SK-N-SH treated with all-trans-retinoic acid at 6 μM for 48 hours (cell line): ENCODE measurements around the gene SRM.
A peak's percentile ranks its signal among the peaks of the same experiment; 100 is the strongest.
"Not testable (repeated sequence)": the region's sequence is repeated elsewhere in the genome, so short reads cannot be mapped to it uniquely, and the experiment has no call there.

Experiments used
- ATAC-seq: fragments of 200-7000 bp; cut with Tn5 transposase; 3 replicates; pipeline ENCODE4 v1.9.1; 2020; ENCODE audit warnings: mild to moderate bottlenecking, moderate library complexity
- ARNTL ChIP-seq: fragments of 450-650 bp; formaldehyde crosslinking; IDR thresholded peaks from 2 replicates; pipeline ENCODE4 v1.5.0; 2020; ENCODE audit warnings: low read depth, mild to moderate bottlenecking, moderate library complexity, borderline replicate concordance
- BACH2 ChIP-seq: fragments of 250-450 bp; sonication (Bioruptor Pico); IDR thresholded peaks from 2 replicates; pipeline ENCODE4 v1.9.0; 2021; ENCODE audit warnings: mild to moderate bottlenecking, borderline replicate concordance
- CSDC2 ChIP-seq: fragments of 250-450 bp; sonication (Bioruptor Pico); IDR thresholded peaks from 2 replicates; pipeline ENCODE4 v1.5.0; 2020; ENCODE audit warnings: mild to moderate bottlenecking, moderate library complexity
- CSRNP3 ChIP-seq: fragments of 250-450 bp; sonication (Bioruptor Pico); IDR thresholded peaks from 2 replicates; pipeline ENCODE4 v1.5.1; 2021; ENCODE audit warnings: mild to moderate bottlenecking, moderate library complexity
- GLIS3 ChIP-seq: fragments of 250-450 bp; sonication (Bioruptor Pico); IDR thresholded peaks from 2 replicates; pipeline ENCODE4 v1.5.0; 2020; ENCODE audit warnings: mild to moderate bottlenecking, moderate library complexity
- ISL1 ChIP-seq: fragments of 250-450 bp; sonication (Bioruptor Pico); IDR thresholded peaks from 2 replicates; pipeline ENCODE4 v2.1.2; 2022; ENCODE audit warnings: mild to moderate bottlenecking, moderate library complexity
- OSR1 ChIP-seq: fragments of 250-450 bp; sonication (Bioruptor Pico); IDR thresholded peaks from 2 replicates; pipeline ENCODE4 v1.8.0; 2022; ENCODE audit warnings: moderate library complexity, mild to moderate bottlenecking, inconsistent platforms
- PPARA ChIP-seq: fragments of 250-450 bp; sonication (Bioruptor Pico); IDR thresholded peaks from 2 replicates; pipeline ENCODE4 v1.5.0; 2020; ENCODE audit warnings: mild to moderate bottlenecking, borderline replicate concordance
- RARB ChIP-seq: fragments of 250-450 bp; sonication (Bioruptor Pico); IDR thresholded peaks from 2 replicates; pipeline ENCODE4 v1.8.0; 2021; ENCODE audit warnings: mild to moderate bottlenecking, moderate library complexity
- SNAI2 ChIP-seq: fragments of 250-450 bp; sonication (Bioruptor Pico); IDR thresholded peaks from 2 replicates; pipeline ENCODE4 v1.5.0; 2020; ENCODE audit warnings: mild to moderate bottlenecking, moderate library complexity
- TCF4 ChIP-seq: fragments of 250-450 bp; sonication (Bioruptor Pico); IDR thresholded peaks from 2 replicates; pipeline ENCODE4 v1.8.0; 2021; ENCODE audit warnings: mild to moderate bottlenecking, moderate library complexity, borderline replicate concordance
- TOX ChIP-seq: fragments of 250-450 bp; sonication (Bioruptor Pico); IDR thresholded peaks from 2 replicates; pipeline ENCODE4 v1.8.0; 2021; ENCODE audit warnings: mild to moderate bottlenecking, moderate library complexity, borderline replicate concordance
- ZC3H10 ChIP-seq: fragments of 250-450 bp; sonication (Bioruptor Pico); IDR thresholded peaks from 2 replicates; pipeline ENCODE4 v1.5.1; 2021; ENCODE audit warnings: mild to moderate bottlenecking, moderate library complexity
- ZFP3 ChIP-seq: fragments of 250-450 bp; sonication (Bioruptor Pico); IDR thresholded peaks from 2 replicates; pipeline ENCODE4 v1.5.0; 2020; ENCODE audit warnings: mild to moderate bottlenecking, moderate library complexity
- ZFP30 ChIP-seq: fragments of 450-650 bp; formaldehyde crosslinking; IDR thresholded peaks from 2 replicates; pipeline ENCODE4 v1.5.0; 2022; ENCODE audit warnings: mild to moderate bottlenecking, moderate library complexity
- ZNF565 ChIP-seq: fragments of 450-650 bp; formaldehyde crosslinking; conservative IDR thresholded peaks from 2 replicates; pipeline ENCODE4 v1.5.0; 2020; ENCODE audit warnings: low read depth, mild to moderate bottlenecking, moderate library complexity
- ZNF70 ChIP-seq: fragments of 450-650 bp; formaldehyde crosslinking; IDR thresholded peaks from 2 replicates; pipeline ENCODE4 v1.5.0; 2020; ENCODE audit warnings: mild to moderate bottlenecking, moderate library complexity
- ZNF8 ChIP-seq: fragments of 450-650 bp; formaldehyde crosslinking; IDR thresholded peaks from 2 replicates; pipeline ENCODE4 v1.5.0; 2020; ENCODE audit warnings: mild to moderate bottlenecking, moderate library complexity
- TF ChIP-seq, protein P1 (sequence below): fragments of 250-450 bp; sonication (Bioruptor Pico); IDR thresholded peaks from 2 replicates; pipeline ENCODE4 v1.5.1; 2020; ENCODE audit warnings: low read depth, mild to moderate bottlenecking, moderate library complexity
- TF ChIP-seq, protein P2 (sequence below): fragments of 250-450 bp; sonication (Bioruptor Pico); IDR thresholded peaks from 2 replicates; pipeline ENCODE4 v1.8.0; 2021; ENCODE audit warnings: low read depth, mild to moderate bottlenecking, moderate library complexity, borderline replicate concordance
- TF ChIP-seq, protein P3 (sequence below): fragments of 250-450 bp; sonication (Bioruptor Pico); IDR thresholded peaks from 2 replicates; pipeline ENCODE4 v1.8.0; 2020; ENCODE audit warnings: mild to moderate bottlenecking, moderate library complexity, borderline replicate concordance

Gene SRM

DNA sequence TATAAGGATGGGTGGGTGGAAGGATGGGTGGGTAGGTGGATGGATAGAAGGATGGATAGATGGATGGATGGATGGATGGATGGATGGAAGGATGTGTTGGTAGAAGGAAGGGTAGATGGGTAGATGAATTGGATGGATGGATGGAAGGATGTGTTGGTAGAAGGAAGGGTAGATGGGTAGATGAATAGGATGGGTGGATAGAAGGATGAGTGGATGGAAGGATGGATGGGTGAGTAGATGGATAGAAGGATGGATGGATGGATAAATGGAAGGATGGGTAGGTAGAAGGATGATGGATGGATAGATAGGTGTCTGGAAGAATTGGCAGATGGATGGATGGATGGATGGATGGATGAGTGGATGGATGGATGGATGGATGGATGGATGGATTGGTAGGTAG is 18.8 kb downstream of the SRM start:
- TF ChIP-seq ZNF565 (CRISPR knock-in tag): no peak
- TF ChIP-seq PPARA (CRISPR knock-in tag): no peak
- no peak for TF ChIP-seq ZFP30 (CRISPR knock-in tag)
- TF ChIP-seq ZNF8 (CRISPR knock-in tag): no peak
- TF ChIP-seq ARNTL (CRISPR knock-in tag): no peak
- TF ChIP-seq, protein P1, sequence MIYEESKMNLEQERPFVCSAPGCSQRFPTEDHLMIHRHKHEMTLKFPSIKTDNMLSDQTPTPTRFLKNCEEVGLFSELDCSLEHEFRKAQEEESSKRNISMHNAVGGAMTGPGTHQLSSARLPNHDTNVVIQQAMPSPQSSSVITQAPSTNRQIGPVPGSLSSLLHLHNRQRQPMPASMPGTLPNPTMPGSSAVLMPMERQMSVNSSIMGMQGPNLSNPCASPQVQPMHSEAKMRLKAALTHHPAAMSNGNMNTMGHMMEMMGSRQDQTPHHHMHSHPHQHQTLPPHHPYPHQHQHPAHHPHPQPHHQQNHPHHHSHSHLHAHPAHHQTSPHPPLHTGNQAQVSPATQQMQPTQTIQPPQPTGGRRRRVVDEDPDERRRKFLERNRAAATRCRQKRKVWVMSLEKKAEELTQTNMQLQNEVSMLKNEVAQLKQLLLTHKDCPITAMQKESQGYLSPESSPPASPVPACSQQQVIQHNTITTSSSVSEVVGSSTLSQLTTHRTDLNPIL: no peak
- no peak for TF ChIP-seq SNAI2 (CRISPR knock-in tag)
- no peak for TF ChIP-seq GLIS3 (CRISPR knock-in tag)
- TF ChIP-seq, protein P2, sequence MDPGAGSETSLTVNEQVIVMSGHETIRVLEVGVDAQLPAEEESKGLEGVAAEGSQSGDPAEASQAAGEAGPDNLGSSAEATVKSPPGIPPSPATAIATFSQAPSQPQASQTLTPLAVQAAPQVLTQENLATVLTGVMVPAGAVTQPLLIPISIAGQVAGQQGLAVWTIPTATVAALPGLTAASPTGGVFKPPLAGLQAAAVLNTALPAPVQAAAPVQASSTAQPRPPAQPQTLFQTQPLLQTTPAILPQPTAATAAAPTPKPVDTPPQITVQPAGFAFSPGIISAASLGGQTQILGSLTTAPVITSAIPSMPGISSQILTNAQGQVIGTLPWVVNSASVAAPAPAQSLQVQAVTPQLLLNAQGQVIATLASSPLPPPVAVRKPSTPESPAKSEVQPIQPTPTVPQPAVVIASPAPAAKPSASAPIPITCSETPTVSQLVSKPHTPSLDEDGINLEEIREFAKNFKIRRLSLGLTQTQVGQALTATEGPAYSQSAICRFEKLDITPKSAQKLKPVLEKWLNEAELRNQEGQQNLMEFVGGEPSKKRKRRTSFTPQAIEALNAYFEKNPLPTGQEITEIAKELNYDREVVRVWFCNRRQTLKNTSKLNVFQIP (CRISPR knock-in tag): no peak
- TF ChIP-seq ISL1 (CRISPR knock-in tag): no peak
- ATAC-seq: no peak

DNA sequence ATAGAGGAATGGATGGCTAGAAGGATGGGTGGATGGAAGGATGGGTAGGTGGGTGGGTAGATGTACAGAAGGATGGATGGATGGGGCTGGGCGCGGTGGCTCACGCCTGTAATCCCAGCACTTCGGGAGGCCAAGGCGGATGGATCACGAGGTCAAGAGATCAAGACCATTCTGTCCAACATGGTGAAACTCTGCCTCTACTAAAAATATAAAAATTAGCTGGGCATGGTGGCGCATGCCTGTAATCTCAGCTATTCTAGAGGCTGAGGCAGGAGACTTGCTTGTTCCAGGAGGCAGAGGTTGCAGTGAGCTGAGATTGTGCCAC is 19.8 kb downstream of the SRM start:
- not testable (repeated sequence) for ATAC-seq

DNA sequence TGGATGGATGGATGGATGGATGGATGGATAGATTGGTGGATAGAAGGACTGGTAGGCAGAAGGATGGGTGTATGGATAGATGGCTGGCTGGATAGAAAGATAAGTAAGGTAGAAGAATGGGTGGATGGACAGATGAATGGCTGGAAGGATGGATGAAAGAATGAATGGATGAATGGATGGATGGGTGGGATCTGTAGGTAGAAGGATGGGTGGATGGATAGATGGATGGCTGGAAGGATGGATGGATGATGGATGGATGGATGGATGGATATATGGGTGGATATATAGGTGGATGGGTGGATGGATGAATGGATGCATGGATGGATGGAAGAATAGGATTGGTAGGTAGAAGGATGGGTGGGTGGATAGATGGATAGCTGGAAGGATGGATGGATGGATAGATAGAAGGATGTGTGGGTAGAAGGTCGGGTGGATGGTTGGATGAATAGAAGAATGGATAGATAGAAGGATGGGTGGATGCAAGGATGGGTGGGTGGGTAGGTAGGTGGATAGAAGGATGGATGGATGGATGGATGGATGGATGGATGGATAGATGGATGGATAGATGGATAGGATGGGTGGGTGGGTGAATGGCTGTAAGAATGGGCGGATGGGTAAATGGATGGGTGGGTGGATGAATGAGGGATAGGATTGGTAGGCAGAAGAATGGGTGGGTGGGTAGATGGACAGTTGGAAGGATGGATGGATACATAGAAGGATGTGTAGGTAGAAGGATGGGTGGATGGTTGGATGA is 20.3 kb downstream of the SRM start:
- no peak for TF ChIP-seq ZNF8 (CRISPR knock-in tag)
- no peak for TF ChIP-seq PPARA (CRISPR knock-in tag)
- TF ChIP-seq SNAI2 (CRISPR knock-in tag): no peak
- no peak for TF ChIP-seq OSR1 (CRISPR knock-in tag)
- TF ChIP-seq ZNF565 (CRISPR knock-in tag): no peak
- TF ChIP-seq TCF4: no peak
- TF ChIP-seq, protein P3, sequence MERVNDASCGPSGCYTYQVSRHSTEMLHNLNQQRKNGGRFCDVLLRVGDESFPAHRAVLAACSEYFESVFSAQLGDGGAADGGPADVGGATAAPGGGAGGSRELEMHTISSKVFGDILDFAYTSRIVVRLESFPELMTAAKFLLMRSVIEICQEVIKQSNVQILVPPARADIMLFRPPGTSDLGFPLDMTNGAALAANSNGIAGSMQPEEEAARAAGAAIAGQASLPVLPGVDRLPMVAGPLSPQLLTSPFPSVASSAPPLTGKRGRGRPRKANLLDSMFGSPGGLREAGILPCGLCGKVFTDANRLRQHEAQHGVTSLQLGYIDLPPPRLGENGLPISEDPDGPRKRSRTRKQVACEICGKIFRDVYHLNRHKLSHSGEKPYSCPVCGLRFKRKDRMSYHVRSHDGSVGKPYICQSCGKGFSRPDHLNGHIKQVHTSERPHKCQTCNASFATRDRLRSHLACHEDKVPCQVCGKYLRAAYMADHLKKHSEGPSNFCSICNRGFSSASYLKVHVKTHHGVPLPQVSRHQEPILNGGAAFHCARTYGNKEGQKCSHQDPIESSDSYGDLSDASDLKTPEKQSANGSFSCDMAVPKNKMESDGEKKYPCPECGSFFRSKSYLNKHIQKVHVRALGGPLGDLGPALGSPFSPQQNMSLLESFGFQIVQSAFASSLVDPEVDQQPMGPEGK: no peak
- TF ChIP-seq CSRNP3 (CRISPR knock-in tag): no peak
- no peak for TF ChIP-seq RARB (CRISPR knock-in tag)
- TF ChIP-seq, protein P1: no peak
- TF ChIP-seq ARNTL (CRISPR knock-in tag): no peak
- TF ChIP-seq ZNF70 (CRISPR knock-in tag): no peak
- no peak for TF ChIP-seq GLIS3 (CRISPR knock-in tag)
- no peak for TF ChIP-seq ZFP3 (CRISPR knock-in tag)
- no peak for ATAC-seq

DNA sequence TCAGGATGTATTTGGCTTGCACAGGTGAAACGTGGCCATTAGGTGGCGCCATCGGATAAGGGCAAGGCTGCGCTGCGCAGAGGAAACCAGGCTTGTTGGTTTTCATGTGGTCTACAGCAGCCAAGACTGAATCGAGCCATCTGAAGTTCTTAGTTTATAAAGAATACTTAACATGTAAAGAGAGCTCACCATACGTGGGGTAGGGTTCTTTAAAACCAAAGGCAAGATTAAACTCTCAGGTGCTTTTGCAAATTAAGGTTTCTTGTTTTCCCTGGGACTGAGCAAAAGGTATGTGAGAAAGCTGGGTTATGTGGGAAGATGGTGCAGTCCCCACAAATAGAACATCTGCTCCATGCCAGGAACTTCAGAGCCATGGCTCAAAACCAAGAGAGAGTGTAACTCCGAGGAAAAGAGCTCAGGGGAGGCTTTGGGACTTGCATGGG is 22.1 kb downstream of the SRM start:
- ATAC-seq: peak; percentile 98
- TF ChIP-seq ZNF70 (CRISPR knock-in tag) (no peak), TCF4 (no peak), BACH2 (CRISPR knock-in tag) (no peak), SNAI2 (CRISPR knock-in tag) (no peak), TOX (CRISPR knock-in tag) (no peak), RARB (CRISPR knock-in tag) (no peak), ZFP3 (CRISPR knock-in tag) (no peak), ZFP30 (CRISPR knock-in tag) (no peak), CSDC2 (CRISPR knock-in tag) (no peak), OSR1 (CRISPR knock-in tag) (no peak), ZNF565 (CRISPR knock-in tag) (no peak), ISL1 (CRISPR knock-in tag) (no peak), ZC3H10 (CRISPR knock-in tag) (no peak)
- TF ChIP-seq, protein P1: no peak
- TF ChIP-seq, protein P3: no peak
- TF ChIP-seq, protein P2 (CRISPR knock-in tag): no peak
- TF ChIP-seq, all 23 proteins: peak for 0
